Mammary epithelial cell (primary cell): ENCODE measurements around the gene NBPF6.

Experiments used
- CTCF ChIP-seq, 2 donors: IDR thresholded peaks in 1 of 2; conservative IDR thresholded peaks in 1 of 2; 2 replicates each; pipeline ENCODE4 v1.5.1; 2011 to 2012; ENCODE audit warnings: inconsistent platforms in 2 of 2, low read length in 2 of 2, mild to moderate bottlenecking in 2 of 2, control low read depth in 1 of 2, low read depth in 1 of 2; ENCODE audit not compliant: insufficient read depth in 1 of 2; ENCODE audit errors: extremely low read depth in 1 of 2
- EZH2 ChIP-seq: IDR thresholded peaks from 2 replicates; pipeline ENCODE4 v1.6.1; 2012; ENCODE audit warnings: low read length, inconsistent platforms, borderline replicate concordance

GRCh38 chr1:108504447-108504846 lies 54.3 kb downstream of the NBPF6 start:
- TF ChIP-seq CTCF (conservative IDR thresholded peaks at IDR 0.05 in 1 of 2, IDR thresholded peaks at IDR 0.05 in 1 of 2; ENCODE audit: extremely low read depth in 1 of 2, insufficient read depth in 1 of 2, low read depth in 1 of 2, low read length in 2 of 2) (no peak), EZH2 (no peak)
